ENCODE results near the gene CMTR1.

CMTR1 gene

GRCh38 chr6:37459981-37460800, 27.2 kb downstream of the CMTR1 start:
- H3K4me3 ChIP-seq (ENCODE audit: low read depth, low read length): no peak overlapping the region
- in situ Hi-C loops (cut with HindIII; ENCODE audit: low sequenced_read_pairs): no loop called here
- DNase-seq (ENCODE audit: low read depth): no peak
- TF ChIP-seq CTCF (IDR thresholded peaks at IDR 0.05; ENCODE audit: low read depth, low read length, missing control alignments): no peak

- TF ChIP-seq CTCF (IDR thresholded peaks at IDR 0.05; ENCODE audit: low read depth, low read length, missing control alignments): no peak
- H3K4me3 ChIP-seq (ENCODE audit: low read depth, low read length): no peak overlapping the region
- no peak for DNase-seq (ENCODE audit: low read depth)
- in situ Hi-C loops (cut with HindIII; ENCODE audit: low sequenced_read_pairs): no loop called here
Measured at GRCh38 chr6:37460805-37461204, 27.8 kb downstream of the CMTR1 start.

- in situ Hi-C loops (cut with HindIII; ENCODE audit: low sequenced_read_pairs): no loop called here
- no peak for TF ChIP-seq CTCF (IDR thresholded peaks at IDR 0.05; ENCODE audit: low read depth, low read length, missing control alignments)
- DNase-seq (ENCODE audit: low read depth): no peak
- H3K4me3 ChIP-seq (ENCODE audit: low read depth, low read length): no peak overlapping the region
Measured at GRCh38 chr6:37463110-37463509, 30.1 kb downstream of the CMTR1 start.

- TF ChIP-seq CTCF (IDR thresholded peaks at IDR 0.05; ENCODE audit: low read depth, low read length, missing control alignments): no peak
- in situ Hi-C loops (cut with HindIII; ENCODE audit: low sequenced_read_pairs): no loop called here
- no peak overlapping the region for H3K4me3 ChIP-seq (ENCODE audit: low read depth, low read length)
- DNase-seq (ENCODE audit: low read depth): no peak
Measured at GRCh38 chr6:37467718-37468117, 34.7 kb downstream of the CMTR1 start.

- TF ChIP-seq CTCF (IDR thresholded peaks at IDR 0.05; ENCODE audit: low read depth, low read length, missing control alignments): no peak
- DNase-seq (ENCODE audit: low read depth): no peak
- in situ Hi-C loops (cut with HindIII; ENCODE audit: low sequenced_read_pairs): no loop called here
- H3K4me3 ChIP-seq (ENCODE audit: low read depth, low read length): no peak overlapping the region
Measured at GRCh38 chr6:37473364-37474095, 40.5 kb downstream of the CMTR1 start.

GRCh38 chr6:37474316-37474715, 41.3 kb downstream of the CMTR1 start:
- no peak for DNase-seq (ENCODE audit: low read depth)
- no peak overlapping the region for H3K4me3 ChIP-seq (ENCODE audit: low read depth, low read length)
- no peak for TF ChIP-seq CTCF (IDR thresholded peaks at IDR 0.05; ENCODE audit: low read depth, low read length, missing control alignments)
- in situ Hi-C loops (cut with HindIII; ENCODE audit: low sequenced_read_pairs): no loop called here
